ENCODE results near the gene PLCB3.
"Not testable (repeated sequence)": the region's sequence is repeated elsewhere in the genome, so short reads cannot be mapped to it uniquely, and the experiment has no call there.

The PLCB3 gene

DNA sequence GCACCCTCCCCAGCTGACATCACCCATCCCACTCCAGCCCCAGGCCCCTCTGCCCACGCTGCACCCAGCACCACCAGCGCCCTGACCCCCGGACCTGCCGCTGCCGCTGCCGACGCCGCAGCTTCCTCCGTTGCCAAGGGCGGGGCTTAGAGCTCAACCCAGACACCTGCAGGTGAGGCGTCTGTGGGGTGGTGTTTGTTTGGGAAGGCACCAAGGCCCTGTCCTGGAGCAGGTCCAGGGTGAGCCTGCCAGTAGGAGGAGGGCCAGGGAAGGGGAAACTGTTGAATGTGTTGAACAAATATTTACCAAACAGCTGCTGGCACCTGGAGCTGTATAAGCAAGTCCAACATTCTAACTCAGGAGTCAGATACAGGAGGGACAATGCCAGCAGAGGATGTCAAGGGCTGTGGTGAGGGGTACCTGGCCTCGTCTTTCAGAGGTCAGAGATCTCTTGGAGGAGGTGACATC lies 13.8 kb upstream of the PLCB3 start:
- no peak for DNase-seq

DNA sequence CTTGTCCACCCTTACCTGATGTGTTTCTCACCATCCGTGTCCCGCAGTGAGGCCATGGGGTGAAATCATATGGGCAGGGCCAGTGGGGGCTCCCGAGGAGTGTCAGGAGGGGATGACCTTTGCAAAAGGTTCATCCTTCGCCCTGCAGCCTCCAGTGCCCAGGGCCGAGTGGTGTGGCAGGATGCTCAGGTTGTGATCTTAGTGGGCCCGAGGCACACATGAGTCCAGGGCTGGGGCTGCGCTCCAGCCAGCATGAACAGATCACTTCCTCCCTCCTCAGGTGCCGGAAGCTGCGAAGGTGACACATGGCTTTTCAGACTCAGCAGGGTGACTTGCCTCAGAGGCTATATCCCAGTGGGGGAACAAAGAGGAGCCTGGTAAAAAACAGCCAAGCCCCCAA lies 13.3 kb upstream of the PLCB3 start:
- DNase-seq = no peak

DNA sequence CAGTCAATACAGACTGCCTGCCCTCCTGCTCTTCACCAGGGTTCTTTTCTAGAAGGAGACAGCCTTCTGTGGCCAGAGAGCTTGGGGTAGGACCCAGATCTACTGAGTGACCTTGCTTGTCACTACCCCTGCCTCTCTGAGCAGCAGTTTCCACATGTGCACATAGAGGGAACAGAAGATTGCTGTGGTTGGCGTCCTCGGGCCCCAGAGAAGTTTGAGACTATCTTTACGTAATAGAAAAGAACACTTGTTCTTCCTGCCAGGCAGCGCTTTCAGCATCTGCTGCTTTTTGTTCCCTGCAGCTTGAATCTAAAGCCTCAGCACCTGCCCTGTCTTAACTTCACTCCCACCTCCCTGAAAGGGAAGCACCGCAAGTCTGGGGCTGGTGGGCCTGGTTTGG lies 12.3 kb upstream of the PLCB3 start:
- no peak for DNase-seq

DNA sequence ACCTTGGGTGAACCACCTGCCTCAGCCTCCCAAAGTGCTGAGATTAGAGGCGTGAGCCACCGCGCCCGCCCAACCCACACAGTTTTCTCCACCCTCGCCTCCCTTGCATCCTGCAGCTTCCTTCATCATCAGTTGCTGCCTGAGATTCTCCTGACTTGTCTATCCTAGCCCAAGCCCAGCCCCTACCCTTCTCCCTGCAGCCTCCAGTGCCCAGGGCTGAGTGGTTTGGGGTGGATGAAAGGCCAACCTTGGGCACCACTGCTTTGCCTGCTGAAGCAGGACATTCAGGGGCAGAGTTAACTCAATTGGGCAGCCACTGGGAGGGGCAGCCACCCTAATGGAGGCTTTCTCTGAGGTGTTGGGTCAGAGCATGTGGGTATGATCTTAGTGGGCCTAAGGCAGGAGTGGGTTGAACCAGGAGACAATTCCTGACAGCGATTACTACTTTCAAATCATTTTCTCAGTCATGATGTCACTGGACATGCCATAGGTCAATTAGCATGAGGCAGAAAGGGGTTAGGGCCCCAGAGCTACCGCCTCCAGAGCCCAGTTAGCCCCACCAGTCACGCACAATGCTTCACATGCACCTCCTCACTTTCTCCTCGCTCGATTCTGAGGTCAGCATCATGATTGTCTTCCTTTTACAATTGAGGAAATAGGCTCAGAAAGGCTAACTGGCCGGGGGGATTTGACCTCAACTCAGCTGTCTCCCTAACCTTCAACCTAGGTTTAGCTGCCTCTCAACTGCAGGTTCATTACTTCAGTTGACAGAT lies 11.5 kb upstream of the PLCB3 start:
- no peak for DNase-seq

DNA sequence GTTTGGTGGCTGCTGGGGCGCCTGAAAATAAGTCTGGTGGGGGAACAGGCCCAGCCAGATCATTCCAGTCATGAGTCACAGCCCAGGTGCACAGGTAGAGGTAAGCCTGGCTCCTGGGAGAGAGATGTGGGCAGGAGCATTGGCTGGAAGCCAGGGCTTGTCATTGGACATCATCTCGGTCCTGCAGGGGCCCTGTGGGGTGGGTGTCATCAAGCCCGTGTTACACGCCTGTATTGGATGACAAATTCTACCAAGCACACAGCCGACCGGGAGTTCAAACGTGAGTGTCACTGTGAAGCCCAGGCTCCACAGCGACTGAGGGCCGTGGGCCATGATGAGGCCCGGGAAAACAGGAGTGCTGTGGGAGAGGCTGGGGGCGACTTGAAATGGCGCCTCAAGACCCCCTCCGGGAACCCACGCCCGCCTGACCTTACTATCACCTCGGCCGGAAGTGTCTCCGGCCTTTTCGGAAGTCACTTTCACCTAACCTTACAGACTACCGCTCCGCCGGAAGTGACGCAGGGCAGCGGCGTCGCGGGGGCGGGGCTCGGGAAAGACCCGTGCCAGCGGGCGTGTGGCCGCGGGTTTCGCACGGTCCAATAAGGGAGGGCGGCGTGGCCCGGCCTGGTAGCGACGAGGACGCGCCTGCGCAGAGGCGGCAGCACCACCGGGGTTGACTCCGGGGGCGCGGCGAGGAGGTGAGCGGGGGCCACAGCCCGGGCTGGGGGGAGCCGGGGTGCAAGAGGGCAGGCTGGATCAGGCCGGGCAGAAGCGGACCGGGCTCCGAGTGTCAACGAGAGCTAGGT lies 10.7 kb upstream of the PLCB3 start, which contains the start of gene FKBP2:
FKBP2 (plus strand) TSS at position 661 of the 806 bp plus-strand sequence. CDS start 1,293 bp downstream, outside the sequence.
- DNase-seq = peak; percentile 94

DNA sequence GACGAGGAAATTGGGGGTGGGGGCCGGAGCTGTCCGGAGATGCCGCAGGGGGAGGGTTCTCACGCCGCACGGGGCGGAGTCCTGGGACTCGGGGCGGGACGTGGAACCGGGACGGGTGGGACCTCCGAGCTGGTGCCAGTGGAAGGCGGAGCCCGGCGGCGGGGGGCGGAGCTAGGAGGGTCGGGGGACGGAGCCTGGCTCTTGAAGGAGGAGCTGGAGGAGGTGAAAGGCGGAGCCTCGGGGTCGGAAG lies 10.2 kb upstream of the PLCB3 start:
- peak; percentile 99 for DNase-seq

DNA sequence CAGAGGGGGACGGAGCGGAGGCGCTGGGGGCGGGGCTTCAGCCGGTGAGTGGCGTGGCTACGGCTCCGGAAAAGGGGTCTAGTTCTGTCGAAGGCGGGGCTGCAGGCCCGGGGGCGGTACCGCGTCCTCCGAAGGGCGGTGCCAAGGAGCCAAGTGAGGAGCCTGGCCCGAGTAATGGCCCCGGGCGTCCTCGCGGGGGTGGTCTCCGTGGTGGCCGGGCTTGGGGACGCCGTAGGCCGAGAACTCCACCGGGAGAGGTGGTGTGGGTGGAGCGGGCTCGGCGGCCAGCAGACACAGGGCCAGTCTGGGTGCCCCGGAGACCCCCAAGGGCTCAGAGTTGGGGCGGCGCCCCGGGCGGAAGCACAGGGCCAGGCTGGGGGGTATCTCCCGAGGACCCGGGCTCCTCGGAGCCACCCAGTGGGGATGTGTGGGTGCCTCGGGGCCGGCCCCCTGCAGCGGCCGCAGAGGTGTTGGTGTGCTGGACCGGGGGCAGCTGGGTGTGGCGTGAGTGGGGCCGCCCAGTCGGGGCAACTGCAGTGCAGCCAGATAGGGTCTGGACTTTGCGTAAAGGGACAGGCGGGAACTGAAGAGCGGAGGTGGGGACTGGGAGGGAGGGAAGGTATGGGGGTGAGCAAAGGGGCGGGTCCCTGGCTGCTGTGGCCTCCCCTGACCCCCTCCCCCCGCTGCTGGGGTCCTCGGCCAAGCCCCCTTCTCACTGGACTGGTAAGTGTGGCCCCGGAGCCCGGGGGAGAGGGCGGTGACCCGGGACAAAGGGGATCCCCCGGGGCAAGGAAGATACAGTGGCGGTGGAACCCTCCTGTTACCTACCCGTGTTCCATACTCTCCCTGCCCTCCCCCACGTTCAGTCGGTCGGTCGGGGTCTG lies 9.6 kb upstream of the PLCB3 start:
- DNase-seq = no peak

DNA sequence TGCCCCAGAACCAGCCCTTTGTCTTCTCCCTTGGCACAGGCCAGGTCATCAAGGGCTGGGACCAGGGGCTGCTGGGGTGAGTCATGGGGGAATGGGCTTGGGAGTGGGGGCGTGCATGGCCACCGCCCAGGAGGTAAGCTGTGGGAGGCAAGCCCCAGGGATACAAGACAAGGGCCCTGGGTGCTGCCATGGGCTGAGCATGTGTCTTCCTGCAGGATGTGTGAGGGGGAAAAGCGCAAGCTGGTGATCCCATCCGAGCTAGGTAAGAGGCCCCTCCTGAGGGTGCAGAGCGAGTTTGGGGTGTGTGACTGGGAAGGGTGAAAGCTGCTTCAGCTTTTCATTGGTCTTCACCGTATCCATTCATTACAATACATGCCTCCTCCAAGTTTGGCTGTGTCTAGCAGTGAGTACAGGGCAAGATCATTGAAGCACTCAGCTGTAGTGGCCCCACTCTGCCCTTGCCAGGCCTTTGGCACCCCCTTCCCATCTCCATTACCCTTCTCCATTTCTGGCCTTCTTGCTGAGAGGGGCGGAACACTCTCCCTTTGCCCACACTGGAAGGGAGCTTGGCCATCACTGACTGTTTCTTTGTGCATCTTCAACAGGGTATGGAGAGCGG lies 8.0 kb upstream of the PLCB3 start:
- no peak for DNase-seq

DNA sequence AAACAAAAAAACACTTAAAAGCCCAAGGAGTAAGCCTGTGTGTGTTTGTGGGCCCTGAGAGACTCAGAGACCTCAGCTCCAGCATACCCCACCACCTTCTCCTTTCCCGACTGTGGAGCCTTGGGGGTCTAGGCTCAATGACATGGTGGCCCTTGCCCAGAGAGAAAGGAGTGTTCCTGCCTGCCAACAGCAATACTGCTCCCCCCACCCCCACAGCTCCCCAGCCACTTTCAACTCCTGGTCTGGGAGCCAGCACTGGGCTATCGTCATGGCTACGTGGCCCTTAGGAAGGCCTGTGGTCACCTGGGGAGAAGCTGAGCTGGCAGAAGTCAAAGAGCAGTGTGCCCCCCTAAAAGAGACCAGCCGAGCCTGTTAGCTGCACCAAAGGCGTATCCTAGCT lies 7.2 kb upstream of the PLCB3 start:
- DNase-seq = no peak

DNA sequence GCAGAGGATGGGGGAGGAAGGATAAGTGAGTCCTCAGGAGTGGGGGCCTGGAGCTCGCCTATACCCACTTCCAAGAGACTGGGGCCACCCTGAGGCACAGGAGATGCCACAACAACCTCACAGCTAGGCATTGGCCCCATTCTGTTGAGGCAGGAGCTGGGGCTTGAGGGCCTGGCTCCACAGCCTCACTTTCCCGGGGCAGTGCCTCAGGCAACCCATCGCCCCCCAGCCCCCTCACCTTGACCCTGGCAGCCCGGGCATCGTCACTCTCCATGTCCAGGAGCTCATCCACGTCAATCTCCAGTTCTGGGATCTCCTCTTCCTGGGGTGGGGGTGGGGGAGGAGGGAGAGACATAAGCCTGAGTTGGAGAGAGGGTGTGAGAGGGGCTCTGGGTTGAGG lies 6.4 kb upstream of the PLCB3 start:
- DNase-seq = no peak

DNA sequence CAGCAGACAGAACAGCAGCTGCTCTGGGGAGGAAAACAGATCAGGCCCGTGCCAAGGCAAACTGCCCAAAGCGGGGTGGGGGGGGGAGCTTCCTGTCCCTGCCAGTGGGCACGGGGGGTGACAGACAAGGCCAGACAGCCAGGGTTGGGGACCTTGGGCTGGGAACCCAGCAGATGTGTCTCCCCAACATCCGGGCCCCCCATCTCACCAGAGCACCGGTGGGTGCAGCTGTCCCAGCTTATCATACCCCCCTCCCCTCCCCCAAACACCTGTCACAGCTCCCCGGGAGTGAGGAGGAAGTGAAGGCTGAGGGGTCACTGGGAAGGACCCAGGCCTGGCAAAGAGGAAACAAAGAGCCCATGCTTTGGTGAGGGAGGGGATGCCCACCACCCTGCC lies 5.9 kb upstream of the PLCB3 start:
- DNase-seq = no peak

DNA sequence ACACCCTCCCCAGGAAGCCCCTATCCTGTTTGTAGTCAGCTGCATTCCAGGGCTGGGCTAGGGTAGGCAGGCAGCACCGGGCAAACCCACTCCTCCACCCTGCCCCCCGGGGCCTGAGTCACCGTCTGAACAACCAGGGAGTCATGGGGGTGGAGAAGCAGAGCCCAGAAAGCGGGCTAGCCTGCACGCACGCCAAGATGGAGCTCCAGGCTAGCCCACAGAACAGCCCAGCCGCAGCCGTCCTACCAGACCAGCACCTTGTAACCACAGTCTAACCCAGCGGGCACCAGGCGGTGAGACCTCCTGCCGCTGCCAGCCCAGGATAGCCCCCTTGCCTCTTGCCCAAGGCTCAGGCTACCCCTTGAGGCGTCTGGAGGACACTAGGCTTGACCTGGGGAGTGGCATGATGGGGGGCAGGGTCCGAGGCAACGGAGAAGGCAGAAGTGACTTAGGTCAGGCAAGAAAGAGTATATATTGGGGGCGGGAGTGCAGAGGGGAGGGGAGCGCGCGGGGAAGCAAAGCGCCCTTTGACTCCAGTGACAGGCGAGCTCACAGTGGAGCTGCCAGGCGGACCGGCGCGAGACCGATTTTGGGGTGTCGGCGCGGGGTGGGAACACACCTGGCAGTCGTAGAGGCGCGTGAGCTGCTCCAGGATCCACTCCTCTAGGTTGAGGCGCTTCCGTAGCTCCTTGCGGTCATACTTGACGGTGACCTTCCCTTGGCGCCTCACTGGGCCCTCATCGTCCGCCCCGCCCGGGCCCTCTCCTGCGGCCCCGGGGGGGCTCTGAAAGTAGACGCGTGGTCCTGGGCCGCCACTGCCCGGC lies 5.3 kb upstream of the PLCB3 start:
- DNase-seq = no peak

DNA sequence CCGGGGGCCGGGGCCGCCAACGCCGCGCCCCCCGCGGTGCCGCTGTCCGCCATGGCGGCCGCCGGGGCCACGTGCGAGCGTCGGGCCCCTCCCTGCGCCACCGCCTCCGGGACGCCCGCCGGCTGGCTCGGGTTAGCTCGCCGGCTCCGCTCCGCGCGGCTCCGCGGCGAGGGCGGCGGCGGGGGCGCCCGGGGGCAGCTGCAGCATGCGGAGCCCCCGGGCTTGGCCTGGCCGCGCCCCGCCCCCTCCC lies 4.8 kb upstream of the PLCB3 start:
- DNase-seq = not testable (repeated sequence)

DNA sequence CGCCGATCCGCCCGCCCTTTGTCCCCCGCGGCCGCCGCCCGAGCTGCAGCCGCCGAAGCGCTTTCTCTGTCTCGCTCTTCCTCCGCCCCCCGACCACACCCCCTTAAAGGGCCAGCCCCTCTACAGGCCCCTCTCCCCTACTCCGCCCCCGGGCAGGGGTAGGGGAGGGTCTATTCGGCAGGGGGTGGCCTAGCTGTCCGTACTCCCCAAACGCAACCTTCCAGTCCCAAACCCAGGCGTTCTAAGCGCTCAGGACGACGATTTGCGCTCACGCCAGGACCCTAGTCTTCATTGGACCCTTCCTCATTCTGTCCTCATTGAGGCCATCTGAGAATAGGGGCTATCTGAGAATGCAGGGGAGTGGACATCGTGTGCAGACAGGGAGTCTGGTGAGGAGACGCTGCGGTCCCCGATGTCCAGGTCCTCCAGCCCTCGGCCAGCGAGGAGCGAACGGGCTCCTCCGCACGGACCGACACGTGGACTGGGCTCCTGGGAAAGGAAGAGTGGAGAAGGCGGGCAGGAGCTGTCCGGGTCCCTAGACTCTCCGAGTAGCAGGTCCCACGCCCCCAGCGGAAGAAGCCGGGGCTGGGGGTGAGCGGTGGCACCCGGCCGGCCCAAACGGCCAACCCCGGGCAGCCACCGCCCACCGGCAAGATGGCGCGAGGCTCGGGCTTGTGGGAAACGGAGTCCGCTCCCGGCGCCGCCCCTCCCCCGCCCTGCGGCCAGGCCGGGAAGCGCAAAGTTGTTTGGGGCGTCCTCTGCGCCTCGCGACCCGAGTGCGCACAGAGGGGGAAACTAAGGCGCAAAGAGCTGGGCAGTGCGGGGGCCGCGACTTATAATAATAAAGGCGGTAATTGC lies 4.2 kb upstream of the PLCB3 start, which contains the start of gene PPP1R14B:
PPP1R14B (minus strand) TSS at position 73 of the 858 bp plus-strand sequence. CDS start 270 bp downstream, outside the sequence.
- DNase-seq = peak; percentile 85

DNA sequence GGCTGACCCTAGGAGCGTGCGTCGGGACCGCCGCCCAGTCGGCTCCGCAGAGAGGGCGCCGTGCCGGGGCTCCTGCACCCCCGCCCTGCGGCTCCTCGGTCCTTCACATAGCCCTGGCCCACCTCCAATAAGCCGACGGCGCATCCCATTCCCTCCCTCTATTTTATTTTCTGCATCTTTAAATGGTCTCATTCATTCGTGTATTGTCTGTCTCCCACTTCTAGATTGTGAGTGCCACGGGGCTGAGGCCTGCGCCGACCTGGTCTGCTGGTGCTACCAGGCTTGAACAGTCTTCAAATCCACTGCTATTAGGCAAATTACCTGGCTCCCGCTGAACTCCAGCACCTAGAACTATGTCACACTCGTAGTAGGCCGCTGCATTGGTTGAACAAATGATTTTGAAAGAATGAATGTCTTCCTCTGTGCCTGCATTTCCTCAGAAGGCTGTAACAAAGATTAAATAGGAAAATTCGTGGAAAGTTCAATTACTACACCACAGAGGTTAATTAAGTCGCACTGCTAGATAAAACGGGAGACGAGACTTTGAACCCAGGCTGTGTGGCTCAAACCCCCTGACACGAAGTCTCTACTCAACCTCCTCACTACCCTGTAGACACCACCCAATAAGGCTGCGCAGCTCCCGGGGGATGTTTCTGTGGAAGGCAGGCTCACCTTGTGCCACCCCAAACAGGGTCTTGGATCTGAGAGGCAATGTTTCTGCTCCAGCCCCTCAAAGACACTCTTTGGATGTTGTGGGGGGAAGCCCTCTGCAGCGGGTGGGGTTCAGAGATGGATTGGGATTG lies 3.4 kb upstream of the PLCB3 start:
- DNase-seq = peak; percentile 26

DNA sequence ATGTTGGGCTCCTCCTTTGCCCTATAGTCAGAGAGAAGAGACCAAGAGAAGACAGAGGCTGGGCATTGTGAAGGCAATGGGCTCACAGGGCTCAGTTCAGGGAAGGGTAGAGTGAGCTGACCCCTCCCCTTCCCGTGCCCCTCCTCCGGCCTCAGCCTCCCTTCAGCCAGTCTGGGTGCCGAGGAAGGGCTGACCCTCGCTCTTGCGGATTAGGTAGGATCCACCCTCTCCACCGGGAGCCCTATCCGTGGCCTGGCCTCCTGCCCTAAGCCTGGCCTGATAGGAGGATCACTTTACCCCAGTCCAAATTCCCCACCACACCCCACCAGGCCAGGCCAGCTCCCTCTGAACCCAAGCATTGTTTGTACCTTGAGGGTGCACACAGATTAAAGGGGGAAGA lies 2.8 kb upstream of the PLCB3 start:
- DNase-seq = no peak

DNA sequence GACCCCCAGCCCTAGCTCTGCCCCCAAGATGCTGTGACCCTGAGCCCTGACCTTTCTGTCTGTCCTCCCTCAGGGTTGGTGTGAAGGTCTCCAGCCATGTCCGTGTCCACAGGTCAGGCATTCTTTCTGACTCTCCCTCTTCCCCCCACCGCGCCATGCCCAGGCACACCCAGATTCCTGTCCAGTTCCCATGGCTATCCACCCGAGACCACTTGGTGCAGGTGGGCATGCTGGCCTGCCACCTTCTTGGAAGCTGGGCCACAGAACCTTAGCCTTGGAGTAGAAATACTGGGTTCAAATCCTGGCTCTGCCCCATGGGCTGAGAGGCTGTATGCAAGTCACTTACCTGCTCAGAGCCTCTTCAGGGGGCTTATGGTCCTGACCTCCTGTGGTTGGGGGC lies 2.3 kb upstream of the PLCB3 start:
- DNase-seq = no peak

DNA sequence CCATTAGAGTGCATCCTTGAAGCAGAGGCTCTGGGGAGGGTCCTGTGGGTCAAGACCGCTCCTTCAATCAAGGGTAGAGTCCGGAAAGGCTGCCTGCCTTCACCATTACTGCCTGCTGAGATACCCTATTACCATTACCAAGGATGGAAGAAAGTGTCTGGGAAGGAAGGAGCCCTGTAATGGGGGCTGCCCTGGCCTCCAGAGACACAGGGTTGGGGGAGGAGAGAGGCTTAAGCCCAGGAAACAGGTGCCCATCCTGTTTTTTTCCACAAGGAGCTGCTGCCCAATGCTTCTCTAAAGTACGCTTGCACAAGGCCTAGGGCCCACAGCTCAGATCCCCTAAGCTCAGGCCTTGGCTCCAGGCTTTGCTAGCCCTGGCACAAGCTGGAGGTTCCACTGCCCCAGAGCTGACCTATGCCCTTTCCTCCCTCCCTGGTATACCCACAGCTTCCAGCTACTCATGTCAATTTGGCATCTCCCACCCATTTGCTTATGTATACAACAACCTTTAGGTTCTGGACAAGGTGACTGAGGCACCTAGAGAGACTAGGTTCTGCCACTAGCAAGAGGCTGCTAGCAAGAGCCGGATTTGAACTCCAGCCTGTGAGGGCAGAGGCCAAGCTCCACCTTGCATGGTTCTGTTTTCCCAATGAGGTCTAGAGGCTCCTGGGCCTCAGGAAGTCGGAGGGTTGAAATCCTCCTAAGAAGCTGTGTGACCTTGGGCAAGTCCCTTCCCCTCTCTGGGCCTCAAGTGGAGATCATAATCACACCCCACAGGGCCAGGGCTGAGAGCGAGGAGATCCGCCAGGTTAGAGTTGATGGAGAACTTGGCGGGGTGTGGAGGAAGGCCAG lies 1.5 kb upstream of the PLCB3 start:
- peak; percentile 67 for DNase-seq

DNA sequence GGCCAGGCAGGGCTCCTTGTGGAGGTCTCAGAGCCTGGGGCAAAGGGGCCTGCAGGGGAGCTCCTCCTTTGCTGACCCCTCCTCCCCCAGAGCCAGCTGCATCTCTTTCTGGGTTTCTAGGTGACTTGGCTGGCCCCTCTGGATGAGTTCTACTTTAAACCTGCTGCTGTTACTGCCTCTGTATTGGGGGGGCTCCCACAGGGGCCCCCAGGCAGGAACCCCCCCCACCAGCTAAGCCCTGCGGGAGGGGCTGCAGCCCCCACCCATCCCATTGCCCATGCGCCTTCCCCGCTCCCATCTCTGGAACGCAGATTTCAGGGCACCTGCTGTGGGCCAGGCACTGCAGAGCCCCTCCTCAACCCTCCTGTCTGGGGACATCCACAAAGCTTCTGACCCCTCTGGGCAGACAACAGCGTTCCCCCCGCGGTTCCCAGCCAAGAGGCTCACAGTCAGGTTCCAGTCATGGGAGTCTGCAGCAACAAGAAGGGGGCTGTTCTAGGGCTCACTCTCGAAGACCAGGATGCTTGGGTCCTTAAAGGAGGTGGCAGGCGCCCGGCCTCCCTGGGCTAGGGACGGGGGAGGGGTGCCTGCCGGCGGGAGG lies 815 bp upstream of the PLCB3 start:
- DNase-seq = no peak
